ENCODE results near the gene WDR35. TPM values are rescaled to one million over a fixed set of nuclear protein-coding genes. Genes with fewer than 3 reads are reported as not detected.

WDR35 gene
- total and polyA plus RNA-seq, 2 of the 4 experiments (the other 2 are of a cell fraction) = 3.4 to 8.1 TPM

DNA sequence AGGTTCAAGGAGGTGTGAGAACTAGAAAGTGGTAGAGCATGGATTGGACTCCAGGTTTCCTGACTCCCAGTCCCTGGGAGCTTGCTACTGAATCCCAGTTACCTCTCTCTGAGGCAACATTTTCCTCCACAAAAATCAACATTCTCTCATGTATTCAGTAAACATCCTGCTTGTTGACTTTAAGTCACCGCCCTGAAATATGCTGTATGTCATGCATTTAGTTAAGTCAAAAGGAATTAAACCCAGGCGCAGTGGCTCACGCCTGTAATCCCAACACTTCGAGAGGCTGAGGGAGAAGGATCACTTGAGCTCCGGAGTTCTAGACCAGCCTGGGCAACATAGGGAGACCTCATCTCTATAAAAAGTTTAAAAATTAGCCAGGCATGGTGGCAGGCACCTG, 18.8 kb upstream of the WDR35 start:
- Histone ChIP-seq H2AK9ac (replicated peaks; ENCODE audit: low read depth, low read length, poor library complexity) (no peak overlapping the region), H3K23ac (ENCODE audit: low read depth, low read length) (no peak overlapping the region), H3K4ac (ENCODE audit: low read depth, low read length) (no peak overlapping the region), H2AFZ (replicated peaks; ENCODE audit: low read length, poor library complexity) (no peak overlapping the region), H2BK5ac (ENCODE audit: low read depth, low read length, poor library complexity, severe bottlenecking) (no peak overlapping the region), H2BK20ac (ENCODE audit: low read depth, low read length) (no peak overlapping the region), H3K36me3 (ENCODE audit: control insufficient read depth, insufficient read depth, low read length) (no peaks in the 10 kb centered on the region; the same call in 1 of the 2 replicates), H3K79me1 (ENCODE audit: low read depth in 1 of 2, low read length in 2 of 2) (no peaks in the 10 kb centered on the region), H4K5ac (ENCODE audit: low read depth, low read length) (no peak overlapping the region), H2BK120ac (ENCODE audit: low read depth, low read length) (no peak overlapping the region), H4K8ac (ENCODE audit: low read depth in 2 of 2, low read length in 2 of 2) (no peak overlapping the region), H3K9me3 (ENCODE audit: control insufficient read depth, insufficient read depth, low read length) (no peaks in the 10 kb centered on the region), H3K14ac (replicated peaks; ENCODE audit: low read depth, low read length) (no peak overlapping the region), H2BK15ac (ENCODE audit: low read depth, low read length) (no peak overlapping the region), H3K9ac (ENCODE audit: low read depth, low read length) (no peak overlapping the region), H3K27me3 (ENCODE audit: control insufficient read depth, insufficient read depth, low read length) (peaks cover 14% of the 10 kb centered on the region), H4K20me1 (ENCODE audit: insufficient read depth, low read length) (no peaks in the 10 kb centered on the region), H3K4me2 (ENCODE audit: low read depth, low read length) (no peak overlapping the region), H3K4me3 (ENCODE audit: insufficient read depth, low read depth, low read length) (no peak overlapping the region), H3K56ac (ENCODE audit: extremely low read depth, insufficient read depth, low read length) (no peak overlapping the region), H2AK5ac (ENCODE audit: low read depth, low read length) (no peak overlapping the region), H4K91ac (ENCODE audit: insufficient read depth, low read depth, low read length) (no peak overlapping the region), H3K18ac (ENCODE audit: low read depth, low read length) (no peak overlapping the region), H3K9me1 (ENCODE audit: insufficient read depth, low read length) (no peaks in the 10 kb centered on the region; the same call in 1 of the 2 replicates), H3K4me1 (ENCODE audit: control insufficient read depth, insufficient read depth, low read length) (peaks cover 3% of the 10 kb centered on the region), H3K27ac (ENCODE audit: insufficient read depth, low read length) (no peak overlapping the region)
- dilution Hi-C loops (cut with HindIII; ENCODE audit: low sequenced_read_pairs, unreplicated experiment) (no loop called here), intact Hi-C loops (cut with micrococcal nuclease) (no loop called here), in situ Hi-C loops (cut with MboI; ENCODE audit: low sequenced_read_pairs) (no loop called here)
- CTCF ChIA-PET = interaction anchor here (0.5 to 0.6 kb wide), 2 partner anchors 39 to 45 kb away, joined by 3 read pairs; no protein-coding TSS in a partner anchor
- ATAC-seq (ENCODE audit: low read depth) = no peak
- no TSS peak for BruUV-seq (replicated peaks)
- POLR2A ChIA-PET (ENCODE audit: unreplicated experiment) = no interaction called here
- WGBS, 2 experiments (ENCODE audit: extremely low coverage in 2 of 2, insufficient read length in 1 of 2) = no CpG with 5 or more reads among the region's 5 CpGs
- TF ChIP-seq SMC3 (IDR thresholded peaks at IDR 0.05; ENCODE audit: low read depth, low read length) (no peak), MXI1 (IDR thresholded peaks at IDR 0.05; ENCODE audit: borderline replicate concordance, low read depth, low read length) (no peak), BHLHE40 (IDR thresholded peaks at IDR 0.05; ENCODE audit: low read depth, low read length) (no peak), USF2 (IDR thresholded peaks at IDR 0.05; ENCODE audit: low read depth, low read length) (no peak), CHD1 (IDR thresholded peaks at IDR 0.05; ENCODE audit: low read depth, low read length) (no peak), RCOR1 (IDR thresholded peaks at IDR 0.05; ENCODE audit: insufficient replicate concordance, low read length) (no peak), RFX5 (IDR thresholded peaks at IDR 0.05; ENCODE audit: low read depth, low read length) (no peak), POLR2A (IDR thresholded peaks at IDR 0.05; ENCODE audit: low read depth, low read length) (no peak), MAZ (IDR thresholded peaks at IDR 0.05; ENCODE audit: borderline replicate concordance, low read depth, low read length) (no peak), CEBPB (IDR thresholded peaks at IDR 0.05; ENCODE audit: low read depth, low read length) (no peak), RAD21 (IDR thresholded peaks at IDR 0.05; ENCODE audit: low read length) (no peak), MAFK (IDR thresholded peaks at IDR 0.05; ENCODE audit: low read depth, low read length) (no peak), NFE2L2 (IDR thresholded peaks at IDR 0.05; ENCODE audit: low read depth, low read length) (no peak)
- TF ChIP-seq, protein P1, sequence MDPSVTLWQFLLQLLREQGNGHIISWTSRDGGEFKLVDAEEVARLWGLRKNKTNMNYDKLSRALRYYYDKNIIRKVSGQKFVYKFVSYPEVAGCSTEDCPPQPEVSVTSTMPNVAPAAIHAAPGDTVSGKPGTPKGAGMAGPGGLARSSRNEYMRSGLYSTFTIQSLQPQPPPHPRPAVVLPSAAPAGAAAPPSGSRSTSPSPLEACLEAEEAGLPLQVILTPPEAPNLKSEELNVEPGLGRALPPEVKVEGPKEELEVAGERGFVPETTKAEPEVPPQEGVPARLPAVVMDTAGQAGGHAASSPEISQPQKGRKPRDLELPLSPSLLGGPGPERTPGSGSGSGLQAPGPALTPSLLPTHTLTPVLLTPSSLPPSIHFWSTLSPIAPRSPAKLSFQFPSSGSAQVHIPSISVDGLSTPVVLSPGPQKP (IDR thresholded peaks at IDR 0.05; ENCODE audit: borderline replicate concordance, low read depth, low read length) = no peak
- TF ChIP-seq, protein P2, sequence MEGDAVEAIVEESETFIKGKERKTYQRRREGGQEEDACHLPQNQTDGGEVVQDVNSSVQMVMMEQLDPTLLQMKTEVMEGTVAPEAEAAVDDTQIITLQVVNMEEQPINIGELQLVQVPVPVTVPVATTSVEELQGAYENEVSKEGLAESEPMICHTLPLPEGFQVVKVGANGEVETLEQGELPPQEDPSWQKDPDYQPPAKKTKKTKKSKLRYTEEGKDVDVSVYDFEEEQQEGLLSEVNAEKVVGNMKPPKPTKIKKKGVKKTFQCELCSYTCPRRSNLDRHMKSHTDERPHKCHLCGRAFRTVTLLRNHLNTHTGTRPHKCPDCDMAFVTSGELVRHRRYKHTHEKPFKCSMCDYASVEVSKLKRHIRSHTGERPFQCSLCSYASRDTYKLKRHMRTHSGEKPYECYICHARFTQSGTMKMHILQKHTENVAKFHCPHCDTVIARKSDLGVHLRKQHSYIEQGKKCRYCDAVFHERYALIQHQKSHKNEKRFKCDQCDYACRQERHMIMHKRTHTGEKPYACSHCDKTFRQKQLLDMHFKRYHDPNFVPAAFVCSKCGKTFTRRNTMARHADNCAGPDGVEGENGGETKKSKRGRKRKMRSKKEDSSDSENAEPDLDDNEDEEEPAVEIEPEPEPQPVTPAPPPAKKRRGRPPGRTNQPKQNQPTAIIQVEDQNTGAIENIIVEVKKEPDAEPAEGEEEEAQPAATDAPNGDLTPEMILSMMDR (conservative IDR thresholded peaks at IDR 0.05; ENCODE audit: low read depth, low read length) = no peak
- DNase-seq = no peak
